Gastroesophageal sphincter (tissue), 3 donors: ENCODE measurements around the gene GRAMD2B.

Experiments used
- CTCF ChIP-seq, 4 experiments: fragments of 200-600 bp in 2 of 4; fragments of 450-650 bp in 2 of 4; sonication (generic) in 1 of 4; IDR thresholded peaks; one replicate each; pipeline ENCODE4 v1.5.1; 2017 to 2019; ENCODE audit warnings: antibody characterized with exemption in 4 of 4, mild to moderate bottlenecking in 2 of 4, moderate library complexity in 2 of 4
- EP300 ChIP-seq: sonication (generic); formaldehyde crosslinking; IDR thresholded peaks from one replicate; pipeline ENCODE4 v1.6.1; 2017; ENCODE audit warnings: antibody characterized with exemption, mild to moderate bottlenecking
- POLR2A ChIP-seq, 2 donors: fragments of 450-650 bp; IDR thresholded peaks; one replicate each; pipeline ENCODE4 v1.6.1; 2017; ENCODE audit warnings: antibody characterized with exemption in 2 of 2, mild to moderate bottlenecking in 2 of 2, moderate library complexity in 1 of 2
- POLR2AphosphoS5 ChIP-seq: sonication (generic); formaldehyde crosslinking; IDR thresholded peaks from one replicate; pipeline ENCODE4 v1.6.1; 2017; ENCODE audit warnings: antibody characterized with exemption

- no peak for TF ChIP-seq POLR2A (IDR thresholded peaks at IDR 0.05)
- no peak for TF ChIP-seq EP300
- no peak for TF ChIP-seq CTCF (IDR thresholded peaks at IDR 0.05)
- TF ChIP-seq POLR2AphosphoS5, result no peak
These were observed 92.9 kb downstream of the GRAMD2B start for GRCh38 chr5:126516133-126516532.
